ENCODE results near the gene SOX18. TPM values are rescaled to one million over a fixed set of nuclear protein-coding genes. Genes with fewer than 3 reads are reported as not detected.

Gene SOX18
- total and polyA plus RNA-seq, 2 of the 13 experiments (the other 11 are each of a cell fraction or from before 2014, with no cell fraction given): 1.6 to 1.9 TPM

DNA sequence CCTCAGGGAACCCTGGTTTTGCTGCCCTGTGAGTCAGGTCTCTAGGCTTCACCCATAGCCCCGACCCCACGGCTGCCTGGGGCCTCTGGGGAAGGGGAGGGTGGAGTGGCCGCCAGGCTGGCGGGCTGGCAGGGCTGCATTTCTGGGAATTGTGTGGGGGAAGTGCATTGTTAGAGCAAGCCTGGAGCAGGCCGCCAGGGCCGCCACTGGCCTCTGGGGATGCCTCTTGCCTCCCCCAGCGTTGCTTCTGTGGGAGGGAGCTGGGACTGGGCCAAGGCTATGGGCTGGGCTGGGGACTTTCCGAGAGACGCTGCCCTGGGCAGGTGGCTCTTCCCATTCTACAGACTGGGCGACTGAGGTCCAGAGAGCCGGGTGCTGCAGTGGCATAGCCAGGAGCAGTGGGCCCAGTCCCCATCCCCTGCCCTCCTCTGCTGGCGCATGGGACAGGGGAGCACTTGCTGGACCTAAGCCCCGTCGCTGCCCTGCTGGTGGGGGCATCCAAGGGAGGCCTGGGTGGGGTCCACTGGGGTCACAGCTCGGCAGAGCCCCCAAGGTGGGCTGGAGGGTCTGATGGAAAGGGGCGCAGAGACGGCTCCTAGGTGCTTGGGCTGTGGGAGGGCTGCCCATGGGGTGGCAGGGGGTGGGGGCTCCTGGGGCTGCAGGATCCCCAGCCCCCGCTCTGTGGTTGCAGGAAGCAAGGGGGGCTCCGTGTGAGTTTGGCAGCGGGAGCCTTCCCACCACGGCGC lies 6.6 kb upstream of the SOX18 start (continued):
- TF ChIP-seq, protein P1, sequence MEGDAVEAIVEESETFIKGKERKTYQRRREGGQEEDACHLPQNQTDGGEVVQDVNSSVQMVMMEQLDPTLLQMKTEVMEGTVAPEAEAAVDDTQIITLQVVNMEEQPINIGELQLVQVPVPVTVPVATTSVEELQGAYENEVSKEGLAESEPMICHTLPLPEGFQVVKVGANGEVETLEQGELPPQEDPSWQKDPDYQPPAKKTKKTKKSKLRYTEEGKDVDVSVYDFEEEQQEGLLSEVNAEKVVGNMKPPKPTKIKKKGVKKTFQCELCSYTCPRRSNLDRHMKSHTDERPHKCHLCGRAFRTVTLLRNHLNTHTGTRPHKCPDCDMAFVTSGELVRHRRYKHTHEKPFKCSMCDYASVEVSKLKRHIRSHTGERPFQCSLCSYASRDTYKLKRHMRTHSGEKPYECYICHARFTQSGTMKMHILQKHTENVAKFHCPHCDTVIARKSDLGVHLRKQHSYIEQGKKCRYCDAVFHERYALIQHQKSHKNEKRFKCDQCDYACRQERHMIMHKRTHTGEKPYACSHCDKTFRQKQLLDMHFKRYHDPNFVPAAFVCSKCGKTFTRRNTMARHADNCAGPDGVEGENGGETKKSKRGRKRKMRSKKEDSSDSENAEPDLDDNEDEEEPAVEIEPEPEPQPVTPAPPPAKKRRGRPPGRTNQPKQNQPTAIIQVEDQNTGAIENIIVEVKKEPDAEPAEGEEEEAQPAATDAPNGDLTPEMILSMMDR (CRISPR knock-in tag; IDR thresholded peaks at IDR 0.05): no peak
- TF ChIP-seq, protein P2, sequence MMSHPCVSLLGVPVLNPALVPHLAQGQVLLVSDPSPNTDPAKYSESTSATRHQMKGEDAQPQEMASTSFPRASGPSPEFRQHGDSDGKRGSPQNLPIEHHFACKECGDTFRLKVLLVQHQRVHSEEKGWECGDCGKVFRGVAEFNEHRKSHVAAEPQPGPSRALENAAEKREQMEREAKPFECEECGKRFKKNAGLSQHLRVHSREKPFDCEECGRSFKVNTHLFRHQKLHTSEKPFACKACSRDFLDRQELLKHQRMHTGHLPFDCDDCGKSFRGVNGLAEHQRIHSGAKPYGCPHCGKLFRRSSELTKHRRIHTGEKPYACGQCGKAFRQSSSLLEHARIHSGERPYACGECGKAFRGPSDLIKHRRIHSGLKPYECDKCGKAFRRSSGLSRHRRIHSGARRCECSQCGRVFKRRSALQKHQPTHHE (CRISPR knock-in tag; IDR thresholded peaks at IDR 0.05; ENCODE audit: borderline replicate concordance): peak; percentile 72; the same call in 1 of the 2 replicates
- TF ChIP-seq JDP2 (CRISPR knock-in tag; IDR thresholded peaks at IDR 0.05; ENCODE audit: borderline replicate concordance): no peak
- no peak for TF ChIP-seq POLR2AphosphoS2 (IDR thresholded peaks at IDR 0.05; ENCODE audit: low read depth, low read length)
- no peak for TF ChIP-seq HDAC6 (IDR thresholded peaks at IDR 0.05; ENCODE audit: low read depth, low read length)
- TF ChIP-seq, protein P3, sequence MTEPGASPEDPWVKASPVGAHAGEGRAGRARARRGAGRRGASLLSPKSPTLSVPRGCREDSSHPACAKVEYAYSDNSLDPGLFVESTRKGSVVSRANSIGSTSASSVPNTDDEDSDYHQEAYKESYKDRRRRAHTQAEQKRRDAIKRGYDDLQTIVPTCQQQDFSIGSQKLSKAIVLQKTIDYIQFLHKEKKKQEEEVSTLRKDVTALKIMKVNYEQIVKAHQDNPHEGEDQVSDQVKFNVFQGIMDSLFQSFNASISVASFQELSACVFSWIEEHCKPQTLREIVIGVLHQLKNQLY (CRISPR knock-in tag; IDR thresholded peaks at IDR 0.05): no peak; the same call in 1 of the 2 replicates
- TF ChIP-seq FOXA1 (IDR thresholded peaks at IDR 0.05): no peak
- TF ChIP-seq FOXA1 (CRISPR knock-in tag; IDR thresholded peaks at IDR 0.05): peak; percentile 44; the same call in 1 of the 2 replicates
- TF ChIP-seq SAP130 (CRISPR knock-in tag; IDR thresholded peaks at IDR 0.05; ENCODE audit: low read depth): peak; percentile 72
- TF ChIP-seq ZNF766 (CRISPR knock-in tag; IDR thresholded peaks at IDR 0.05; ENCODE audit: borderline replicate concordance): 0 out of 2 replicates have a peak, but pooled peaks have one; percentile 7
- TF ChIP-seq NFKBIZ (CRISPR knock-in tag; IDR thresholded peaks at IDR 0.05): peak; percentile 34; the same call in 1 of the 2 replicates
- TF ChIP-seq, protein P4, sequence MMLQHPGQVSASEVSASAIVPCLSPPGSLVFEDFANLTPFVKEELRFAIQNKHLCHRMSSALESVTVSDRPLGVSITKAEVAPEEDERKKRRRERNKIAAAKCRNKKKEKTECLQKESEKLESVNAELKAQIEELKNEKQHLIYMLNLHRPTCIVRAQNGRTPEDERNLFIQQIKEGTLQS (CRISPR knock-in tag; IDR thresholded peaks at IDR 0.05): no peak; the same call in 1 of the 2 replicates
- TF ChIP-seq, protein P5, sequence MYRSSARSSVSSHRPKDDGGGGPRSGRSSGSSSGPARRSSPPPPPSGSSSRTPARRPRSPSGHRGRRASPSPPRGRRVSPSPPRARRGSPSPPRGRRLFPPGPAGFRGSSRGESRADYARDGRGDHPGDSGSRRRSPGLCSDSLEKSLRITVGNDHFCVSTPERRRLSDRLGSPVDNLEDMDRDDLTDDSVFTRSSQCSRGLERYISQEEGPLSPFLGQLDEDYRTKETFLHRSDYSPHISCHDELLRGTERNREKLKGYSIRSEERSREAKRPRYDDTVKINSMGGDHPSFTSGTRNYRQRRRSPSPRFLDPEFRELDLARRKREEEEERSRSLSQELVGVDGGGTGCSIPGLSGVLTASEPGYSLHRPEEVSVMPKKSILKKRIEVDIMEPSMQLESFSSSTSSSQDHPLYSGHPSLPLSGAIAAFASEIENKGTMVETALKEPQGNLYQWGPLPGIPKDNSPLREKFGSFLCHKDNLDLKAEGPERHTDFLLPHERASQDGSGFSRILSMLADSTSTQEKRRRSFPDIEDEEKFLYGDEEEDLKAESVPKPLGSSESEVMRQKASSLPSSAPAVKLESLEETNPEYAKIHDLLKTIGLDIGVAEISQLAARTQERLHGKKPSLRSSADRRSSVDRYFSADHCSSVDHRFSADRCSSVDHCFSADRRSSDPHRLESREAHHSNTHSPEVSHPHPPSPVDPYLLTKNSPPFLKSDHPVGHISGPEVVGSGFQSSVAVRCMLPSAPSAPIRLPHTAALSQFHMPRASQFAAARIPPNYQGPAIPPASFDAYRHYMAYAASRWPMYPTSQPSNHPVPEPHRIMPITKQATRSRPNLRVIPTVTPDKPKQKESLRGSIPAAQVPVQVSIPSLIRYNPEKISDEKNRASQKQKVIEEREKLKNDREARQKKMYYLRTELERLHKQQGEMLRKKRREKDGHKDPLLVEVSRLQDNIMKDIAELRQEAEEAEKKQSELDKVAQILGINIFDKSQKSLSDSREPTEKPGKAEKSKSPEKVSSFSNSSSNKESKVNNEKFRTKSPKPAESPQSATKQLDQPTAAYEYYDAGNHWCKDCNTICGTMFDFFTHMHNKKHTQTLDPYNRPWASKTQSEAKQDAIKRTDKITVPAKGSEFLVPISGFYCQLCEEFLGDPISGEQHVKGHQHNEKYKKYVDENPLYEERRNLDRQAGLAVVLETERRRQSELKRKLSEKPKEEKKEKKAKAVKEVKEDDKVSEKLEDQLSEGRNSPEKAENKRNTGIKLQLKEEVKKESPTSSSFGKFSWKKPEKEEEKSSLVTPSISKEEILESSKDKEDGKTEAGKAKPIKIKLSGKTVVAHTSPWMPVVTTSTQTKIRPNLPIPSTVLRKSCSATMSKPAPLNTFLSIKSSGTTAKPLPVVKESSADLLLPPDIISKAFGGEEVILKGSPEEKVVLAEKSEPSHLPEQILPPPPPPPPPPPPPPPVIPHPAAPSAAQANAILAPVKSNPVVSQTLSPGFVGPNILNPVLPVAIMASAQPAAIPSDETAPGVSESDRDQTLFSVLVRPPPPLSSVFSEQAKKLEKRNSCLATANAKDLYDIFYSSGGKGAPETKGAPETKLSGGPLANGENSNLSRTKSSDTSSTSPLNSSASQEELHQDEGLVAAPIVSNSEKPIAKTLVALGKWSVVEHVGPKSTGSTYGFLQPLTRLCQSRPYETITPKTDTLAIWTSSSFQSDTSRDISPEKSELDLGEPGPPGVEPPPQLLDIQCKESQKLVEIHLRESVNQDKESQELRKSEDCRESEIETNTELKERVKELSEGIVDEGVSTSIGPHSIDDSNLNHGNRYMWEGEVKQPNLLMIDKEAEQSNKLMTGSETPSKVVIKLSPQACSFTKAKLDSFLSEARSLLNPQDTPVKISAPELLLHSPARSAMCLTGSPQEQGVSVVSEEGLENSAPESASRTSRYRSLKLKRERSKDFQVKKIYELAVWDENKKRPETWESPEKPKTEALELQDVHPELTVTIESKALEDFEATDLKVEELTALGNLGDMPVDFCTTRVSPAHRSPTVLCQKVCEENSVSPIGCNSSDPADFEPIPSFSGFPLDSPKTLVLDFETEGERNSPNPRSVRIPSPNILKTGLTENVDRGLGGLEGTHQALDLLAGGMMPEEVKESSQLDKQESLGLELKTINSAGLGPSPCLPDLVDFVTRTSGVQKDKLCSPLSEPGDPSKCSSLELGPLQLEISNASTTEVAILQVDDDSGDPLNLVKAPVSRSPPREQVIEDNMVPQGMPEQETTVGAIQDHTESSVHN (CRISPR knock-in tag; IDR thresholded peaks at IDR 0.05): no peak
- TF ChIP-seq SYNCRIP (IDR thresholded peaks at IDR 0.05; ENCODE audit: insufficient read depth, low read depth, low read length): no peak
- no peak; the same call in 1 of the 2 replicates for TF ChIP-seq ZNF263 (CRISPR knock-in tag; IDR thresholded peaks at IDR 0.05)
- peak; percentile 82; the same call in 1 of the 2 replicates for TF ChIP-seq GPN1 (CRISPR knock-in tag; IDR thresholded peaks at IDR 0.05; ENCODE audit: borderline replicate concordance)
- TF ChIP-seq SIX1 (CRISPR knock-in tag; IDR thresholded peaks at IDR 0.05; ENCODE audit: borderline replicate concordance): peak; percentile 41; the same call in 1 of the 2 replicates

All from HepG2 (cell line).